Vagina (tissue), 2 donors: ENCODE results near the gene PPP3R1.

Experiments used
- POLR2A ChIP-seq, 2 donors: fragments of 450-650 bp; IDR thresholded peaks; one replicate each; pipeline ENCODE4 v1.6.1; 2017; ENCODE audit warnings: antibody characterized with exemption in 2 of 2, mild to moderate bottlenecking in 2 of 2, moderate library complexity in 2 of 2
- POLR2AphosphoS5 ChIP-seq, 2 donors: sonication (generic); formaldehyde crosslinking; IDR thresholded peaks; one replicate each; pipeline ENCODE4 v1.9.0; 2017; ENCODE audit warnings: antibody characterized with exemption in 2 of 2, mild to moderate bottlenecking in 2 of 2, low read depth in 1 of 2; ENCODE audit not compliant: insufficient read depth in 1 of 2
- TF ChIP-seq, protein P1 (sequence below), 3 experiments: fragments of 450-650 bp in 2 of 3; fragments of 200-600 bp in 1 of 3; sonication (generic) in 1 of 3; IDR thresholded peaks; one replicate each; pipeline ENCODE4 v1.5.1; 2017 to 2019; ENCODE audit warnings: antibody characterized with exemption in 3 of 3, mild to moderate bottlenecking in 2 of 3, moderate library complexity in 2 of 3

DNA sequence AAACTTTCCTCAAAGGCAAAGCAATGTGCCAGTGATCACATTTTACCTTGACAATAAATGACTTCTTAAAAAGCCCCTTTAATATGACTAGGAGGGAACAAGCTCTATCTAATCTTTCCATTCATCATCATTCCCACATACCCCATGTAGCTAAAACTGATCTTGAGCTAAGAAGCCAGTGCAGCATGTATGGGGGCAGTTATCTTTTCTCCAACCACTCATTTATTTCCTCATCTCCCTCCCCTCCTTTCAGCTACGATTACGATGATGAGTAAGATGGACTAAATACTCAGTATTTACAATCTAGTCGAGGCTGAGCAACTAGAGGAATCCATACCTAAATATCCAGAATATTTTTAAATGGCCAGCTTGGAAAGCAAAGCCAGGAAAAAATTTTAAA, 59.2 kb downstream of the PPP3R1 start:
- TF ChIP-seq, protein P1, sequence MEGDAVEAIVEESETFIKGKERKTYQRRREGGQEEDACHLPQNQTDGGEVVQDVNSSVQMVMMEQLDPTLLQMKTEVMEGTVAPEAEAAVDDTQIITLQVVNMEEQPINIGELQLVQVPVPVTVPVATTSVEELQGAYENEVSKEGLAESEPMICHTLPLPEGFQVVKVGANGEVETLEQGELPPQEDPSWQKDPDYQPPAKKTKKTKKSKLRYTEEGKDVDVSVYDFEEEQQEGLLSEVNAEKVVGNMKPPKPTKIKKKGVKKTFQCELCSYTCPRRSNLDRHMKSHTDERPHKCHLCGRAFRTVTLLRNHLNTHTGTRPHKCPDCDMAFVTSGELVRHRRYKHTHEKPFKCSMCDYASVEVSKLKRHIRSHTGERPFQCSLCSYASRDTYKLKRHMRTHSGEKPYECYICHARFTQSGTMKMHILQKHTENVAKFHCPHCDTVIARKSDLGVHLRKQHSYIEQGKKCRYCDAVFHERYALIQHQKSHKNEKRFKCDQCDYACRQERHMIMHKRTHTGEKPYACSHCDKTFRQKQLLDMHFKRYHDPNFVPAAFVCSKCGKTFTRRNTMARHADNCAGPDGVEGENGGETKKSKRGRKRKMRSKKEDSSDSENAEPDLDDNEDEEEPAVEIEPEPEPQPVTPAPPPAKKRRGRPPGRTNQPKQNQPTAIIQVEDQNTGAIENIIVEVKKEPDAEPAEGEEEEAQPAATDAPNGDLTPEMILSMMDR (IDR thresholded peaks at IDR 0.05), result no peak
- no peak for TF ChIP-seq POLR2A (IDR thresholded peaks at IDR 0.05)
- no peak for TF ChIP-seq POLR2AphosphoS5 (IDR thresholded peaks at IDR 0.05; ENCODE audit: insufficient read depth in 1 of 2, low read depth in 1 of 2)
